Measurements from ENCODE around the gene FSTL4.

Gene FSTL4

DNA sequence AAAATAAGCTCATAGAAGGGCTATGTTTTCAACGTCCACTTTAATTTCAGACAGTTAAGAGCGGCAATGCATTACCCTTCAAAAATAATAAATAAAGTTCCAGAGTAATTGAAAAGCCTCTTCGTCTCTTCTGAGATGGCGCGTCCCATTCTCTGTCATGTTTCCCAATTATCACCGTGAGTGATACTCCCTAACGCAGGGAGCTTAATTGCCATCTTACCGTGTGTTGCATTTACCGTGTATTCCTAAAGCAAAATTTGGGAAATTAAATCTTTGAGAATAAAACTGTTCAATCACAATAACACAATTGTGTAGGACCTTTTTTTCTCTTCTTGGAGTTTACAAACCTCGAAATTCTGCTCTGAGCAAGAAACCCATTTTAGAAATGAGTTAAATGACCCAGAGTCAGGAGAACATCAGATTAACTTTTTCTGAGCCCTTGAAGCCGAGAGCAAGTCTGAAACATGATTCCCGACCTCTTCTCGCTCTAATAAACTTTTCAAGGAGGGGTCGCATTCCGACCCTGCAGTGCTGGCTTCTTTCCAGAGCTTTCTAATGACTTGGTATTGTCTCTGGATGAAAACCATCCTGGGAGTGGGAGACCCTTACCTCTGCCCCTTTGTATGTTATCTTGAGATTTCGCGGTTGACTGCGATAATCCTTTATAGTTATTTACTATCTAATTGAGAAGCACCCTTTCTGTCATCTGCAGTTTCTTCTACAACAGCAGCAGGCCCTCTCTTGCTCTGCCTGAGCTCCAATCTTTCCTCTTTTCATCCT is 251.5 kb downstream of the FSTL4 start:
- no peak overlapping the region for H2AFZ ChIP-seq (ENCODE audit: low read length)
- H3K4me2 ChIP-seq (ENCODE audit: low read length) = no peak overlapping the region
- H3K9me2 ChIP-seq (ENCODE audit: low read depth, low read length) = no peaks in the 10 kb centered on the region
- peaks cover 2% of the 10 kb centered on the region; the same call in 1 of the 2 replicates for H3K27me3 ChIP-seq (ENCODE audit: insufficient read depth, low read length)
- no peak overlapping the region for H3K27ac ChIP-seq (ENCODE audit: low read depth, low read length, poor library complexity, severe bottlenecking)
- H3F3A ChIP-seq (ENCODE audit: insufficient read depth, low read length) = no peaks in the 10 kb centered on the region
- no peak overlapping the region for H3K9ac ChIP-seq (ENCODE audit: low read length)
- H3K4me1 ChIP-seq (ENCODE audit: insufficient read depth, low read length, severe bottlenecking) = no peaks in the 10 kb centered on the region
- H3K36me3 ChIP-seq (ENCODE audit: insufficient read depth, low read length) = no peaks in the 10 kb centered on the region
- TF ChIP-seq, protein P1, sequence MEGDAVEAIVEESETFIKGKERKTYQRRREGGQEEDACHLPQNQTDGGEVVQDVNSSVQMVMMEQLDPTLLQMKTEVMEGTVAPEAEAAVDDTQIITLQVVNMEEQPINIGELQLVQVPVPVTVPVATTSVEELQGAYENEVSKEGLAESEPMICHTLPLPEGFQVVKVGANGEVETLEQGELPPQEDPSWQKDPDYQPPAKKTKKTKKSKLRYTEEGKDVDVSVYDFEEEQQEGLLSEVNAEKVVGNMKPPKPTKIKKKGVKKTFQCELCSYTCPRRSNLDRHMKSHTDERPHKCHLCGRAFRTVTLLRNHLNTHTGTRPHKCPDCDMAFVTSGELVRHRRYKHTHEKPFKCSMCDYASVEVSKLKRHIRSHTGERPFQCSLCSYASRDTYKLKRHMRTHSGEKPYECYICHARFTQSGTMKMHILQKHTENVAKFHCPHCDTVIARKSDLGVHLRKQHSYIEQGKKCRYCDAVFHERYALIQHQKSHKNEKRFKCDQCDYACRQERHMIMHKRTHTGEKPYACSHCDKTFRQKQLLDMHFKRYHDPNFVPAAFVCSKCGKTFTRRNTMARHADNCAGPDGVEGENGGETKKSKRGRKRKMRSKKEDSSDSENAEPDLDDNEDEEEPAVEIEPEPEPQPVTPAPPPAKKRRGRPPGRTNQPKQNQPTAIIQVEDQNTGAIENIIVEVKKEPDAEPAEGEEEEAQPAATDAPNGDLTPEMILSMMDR (IDR thresholded peaks at IDR 0.05; ENCODE audit: low read length) = no peak
- no peak for TF ChIP-seq EZH2 (IDR thresholded peaks at IDR 0.05; ENCODE audit: borderline replicate concordance, low read length)
- H4K20me1 ChIP-seq (ENCODE audit: insufficient read depth, low read length) = no peaks in the 10 kb centered on the region
- H3K9me3 ChIP-seq (ENCODE audit: low read length) = no peaks in the 10 kb centered on the region
- no peak overlapping the region for H3K4me3 ChIP-seq (ENCODE audit: low read depth, low read length, poor library complexity, severe bottlenecking)
- H3K79me2 ChIP-seq (ENCODE audit: insufficient read depth, low read length) = no peaks in the 10 kb centered on the region

DNA sequence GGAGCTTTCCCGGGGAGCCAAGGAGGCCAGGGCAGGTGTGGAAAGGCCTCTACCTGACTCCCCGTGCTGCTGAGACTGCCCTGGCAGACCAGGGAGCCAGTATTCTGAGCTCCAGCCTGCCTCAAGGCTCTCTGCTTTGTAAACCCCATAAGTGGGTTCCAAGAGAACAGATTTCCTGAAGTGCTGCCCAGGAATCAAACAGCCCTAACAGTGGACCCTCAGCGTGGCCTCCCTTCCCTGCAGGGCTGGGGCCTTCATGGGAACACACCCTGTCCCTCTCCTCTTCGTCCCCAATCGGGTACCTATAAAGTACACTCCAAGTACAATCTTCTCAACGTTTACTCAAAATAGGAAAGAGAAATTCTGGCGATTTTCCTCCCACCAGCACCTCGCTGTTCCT is 252.5 kb downstream of the FSTL4 start:
- Histone ChIP-seq H3K4me2 (ENCODE audit: low read length) (no peak overlapping the region), H3K4me1 (ENCODE audit: insufficient read depth, low read length, severe bottlenecking) (no peaks in the 10 kb centered on the region), H3K9ac (ENCODE audit: low read length) (no peak overlapping the region), H3K27me3 (ENCODE audit: insufficient read depth, low read length) (peaks cover 2% of the 10 kb centered on the region; the same call in 1 of the 2 replicates), H3K27ac (ENCODE audit: low read depth, low read length, poor library complexity, severe bottlenecking) (no peak overlapping the region), H3K36me3 (ENCODE audit: insufficient read depth, low read length) (no peaks in the 10 kb centered on the region), H3K79me2 (ENCODE audit: insufficient read depth, low read length) (no peaks in the 10 kb centered on the region), H3K9me2 (ENCODE audit: low read depth, low read length) (no peaks in the 10 kb centered on the region), H2AFZ (ENCODE audit: low read length) (no peak overlapping the region), H3F3A (ENCODE audit: insufficient read depth, low read length) (no peaks in the 10 kb centered on the region), H4K20me1 (ENCODE audit: insufficient read depth, low read length) (no peaks in the 10 kb centered on the region), H3K9me3 (ENCODE audit: low read length) (no peaks in the 10 kb centered on the region), H3K4me3 (ENCODE audit: low read depth, low read length, poor library complexity, severe bottlenecking) (no peak overlapping the region)
- TF ChIP-seq, protein P1 (IDR thresholded peaks at IDR 0.05; ENCODE audit: low read length) = no peak
- TF ChIP-seq EZH2 (IDR thresholded peaks at IDR 0.05; ENCODE audit: borderline replicate concordance, low read length) = no peak

DNA sequence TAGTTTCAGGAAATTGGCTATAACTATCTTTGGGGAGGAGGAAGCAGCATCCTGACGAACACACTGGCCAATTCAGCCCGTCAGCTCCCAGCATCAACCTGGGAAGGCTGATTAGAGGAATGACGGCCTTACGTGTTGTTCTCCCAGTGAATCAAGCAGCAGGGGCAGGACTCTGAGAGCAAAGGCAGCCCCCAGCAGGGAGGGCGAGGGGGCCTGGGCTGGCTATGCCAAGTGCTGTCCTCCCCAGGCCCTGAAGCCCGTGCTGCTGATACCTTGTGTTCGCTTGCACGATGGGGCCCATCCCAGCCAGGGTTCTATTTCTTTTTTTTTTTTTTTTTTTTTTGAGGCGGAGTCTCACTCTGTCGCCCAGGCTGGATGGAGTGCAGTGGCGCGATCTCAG is 254.1 kb downstream of the FSTL4 start:
- Histone ChIP-seq H3F3A (ENCODE audit: insufficient read depth, low read length) (no peaks in the 10 kb centered on the region), H3K27me3 (ENCODE audit: insufficient read depth, low read length) (peaks cover 4% of the 10 kb centered on the region; the same call in 1 of the 2 replicates), H3K4me1 (ENCODE audit: insufficient read depth, low read length, severe bottlenecking) (no peaks in the 10 kb centered on the region), H3K9ac (ENCODE audit: low read length) (no peak overlapping the region), H3K36me3 (ENCODE audit: insufficient read depth, low read length) (no peaks in the 10 kb centered on the region), H3K9me3 (ENCODE audit: low read length) (no peaks in the 10 kb centered on the region), H3K79me2 (ENCODE audit: insufficient read depth, low read length) (no peaks in the 10 kb centered on the region), H2AFZ (ENCODE audit: low read length) (no peak overlapping the region), H3K4me2 (ENCODE audit: low read length) (no peak overlapping the region), H3K9me2 (ENCODE audit: low read depth, low read length) (no peaks in the 10 kb centered on the region), H3K27ac (ENCODE audit: low read depth, low read length, poor library complexity, severe bottlenecking) (no peak overlapping the region), H4K20me1 (ENCODE audit: insufficient read depth, low read length) (no peaks in the 10 kb centered on the region), H3K4me3 (ENCODE audit: low read depth, low read length, poor library complexity, severe bottlenecking) (no peak overlapping the region)
- TF ChIP-seq EZH2 (IDR thresholded peaks at IDR 0.05; ENCODE audit: borderline replicate concordance, low read length) = no peak
- TF ChIP-seq, protein P1 (IDR thresholded peaks at IDR 0.05; ENCODE audit: low read length) = no peak
